Breast epithelium (tissue), 3 donors: Measurements from ENCODE around the gene CCDC187.

ENCODE experiments used
- CTCF ChIP-seq, 3 donors: fragments of 450-650 bp; IDR thresholded peaks; one replicate each; pipeline ENCODE4 v1.5.1; 2016 to 2017; ENCODE audit warnings: antibody characterized with exemption in 3 of 3, mild to moderate bottlenecking in 3 of 3, moderate library complexity in 3 of 3
- POLR2A ChIP-seq: fragments of 450-650 bp; IDR thresholded peaks from one replicate; pipeline ENCODE4 v1.6.1; 2016; ENCODE audit warnings: antibody characterized with exemption, mild to moderate bottlenecking, moderate library complexity

DNA sequence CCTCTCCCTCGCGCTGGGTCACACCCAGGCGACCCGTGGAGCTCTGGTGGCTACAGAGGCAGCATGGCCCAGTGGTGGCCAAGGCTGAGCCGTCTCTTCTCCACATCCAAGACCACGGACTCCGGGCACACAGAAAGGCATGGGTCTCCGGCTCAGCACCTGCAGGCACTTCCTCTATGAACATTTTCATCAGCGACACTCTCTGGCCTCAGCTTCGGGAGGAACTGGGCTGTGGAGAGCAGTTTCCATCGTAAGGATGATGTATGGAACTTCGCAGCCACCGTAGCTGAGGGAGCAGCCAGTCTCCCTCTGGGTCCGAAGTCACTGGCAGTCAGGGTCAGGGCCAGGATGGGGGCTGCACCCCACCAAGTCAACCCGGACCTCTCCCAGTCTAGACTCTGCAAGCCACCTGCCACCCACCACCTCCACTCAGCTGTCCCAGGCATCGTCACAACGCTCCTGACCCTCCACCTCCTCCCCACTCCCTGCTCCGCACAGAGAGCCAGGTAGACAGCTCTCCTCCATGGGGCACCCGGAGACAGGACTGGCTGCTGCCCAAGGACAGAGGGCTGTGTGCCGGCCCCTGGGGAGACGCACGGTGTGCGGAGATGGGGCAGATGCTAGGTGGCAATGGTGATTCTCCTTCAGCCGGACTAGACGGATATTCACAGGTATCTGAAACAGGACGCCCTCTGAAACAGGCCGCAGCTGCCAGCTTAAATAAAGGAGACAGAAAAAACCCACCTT, 68.0 kb downstream of the CCDC187 start:
- TF ChIP-seq CTCF (IDR thresholded peaks at IDR 0.05), result no peak
- TF ChIP-seq POLR2A, result no peak
